Tibial artery (tissue), 4 donors: ENCODE measurements around the gene UBA3.

Experiments used
- DNase-seq, 2 donors: peaks; one replicate each; pipeline ENCODE4 v3.0.0-alpha.2; 2019
- H3K27ac ChIP-seq, 2 donors: fragments of 200-600 bp; sonication (generic) in 1 of 2; 1 replicate in 1 of 2; 2 replicates in 1 of 2; pipeline ENCODE4 v1.5.1; 2018 to 2019; ENCODE audit warnings: mild to moderate bottlenecking in 1 of 2
- H3K27me3 ChIP-seq, 2 donors: fragments of 200-600 bp; sonication (generic) in 1 of 2; one replicate each; pipeline versions ENCODE4 v1.5.1 to v1.6.0; 2016 to 2019
- H3K36me3 ChIP-seq, 3 donors: fragments of 200-600 bp; sonication (generic) in 2 of 3; one replicate each; pipeline ENCODE4 v1.5.1; 2016 to 2019; ENCODE audit warnings: mild to moderate bottlenecking in 2 of 3
- H3K4me1 ChIP-seq, 4 donors: fragments of 200-600 bp; sonication (generic) in 2 of 4; 1 replicate in 3 of 4; 2 replicates in 1 of 4; pipeline ENCODE4 v1.5.1; 2016 to 2019
- H3K4me3 ChIP-seq, 2 donors: fragments of 200-600 bp; sonication (generic) in 1 of 2; 1 replicate in 1 of 2; 2 replicates in 1 of 2; pipeline ENCODE4 v1.5.1; 2018 to 2019; ENCODE audit warnings: mild to moderate bottlenecking in 2 of 2
- H3K9me3 ChIP-seq, 3 donors: fragments of 200-600 bp; sonication (generic) in 1 of 3; one replicate each; pipeline ENCODE4 v1.5.1; 2016 to 2019
- CTCF ChIP-seq, 2 experiments: fragments of 200-600 bp in 1 of 2; fragments of 450-650 bp in 1 of 2; IDR thresholded peaks; one replicate each; pipeline ENCODE4 v1.5.1; 2017 to 2019; ENCODE audit warnings: antibody characterized with exemption in 2 of 2, mild to moderate bottlenecking in 1 of 2, moderate library complexity in 1 of 2
- intact Hi-C: fragments of 100-400 bp; cut with DNase I; formaldehyde crosslinking; loops from one replicate; pipeline ENCODE4 v1.15.0; 2023; ENCODE audit warnings: low total_unique reads

UBA3 gene

DNA sequence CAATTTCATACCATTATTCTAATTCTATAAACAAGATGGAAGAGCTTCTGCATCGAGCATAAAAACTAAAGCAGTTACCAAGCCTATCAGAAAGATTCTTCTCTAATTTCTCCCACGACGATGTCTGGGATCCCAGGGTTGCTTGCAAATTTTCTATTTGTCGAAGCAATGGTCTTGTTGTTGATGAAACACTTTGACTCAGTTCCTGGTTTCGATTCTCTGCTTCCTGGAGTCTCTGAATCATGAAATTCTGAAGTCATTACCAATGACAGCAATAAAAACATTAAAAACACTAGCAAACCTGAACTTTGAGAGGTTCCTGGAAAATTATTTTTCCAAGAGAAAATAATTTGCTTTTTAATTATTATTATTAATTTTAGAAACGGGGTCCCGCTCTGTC is 46.7 kb downstream of the UBA3 start:
- Histone ChIP-seq H3K27me3 (no peaks in the 10 kb centered on the region), H3K36me3 (peaks cover 72 to 93% (median 80%) of the 10 kb centered on the region in 3 donors), H3K27ac (no peak overlapping the region), H3K4me3 (no peak overlapping the region), H3K4me1 (no peaks in the 10 kb centered on the region), H3K9me3 (no peaks in the 10 kb centered on the region)
- intact Hi-C loops = no loop called here
- no peak for TF ChIP-seq CTCF (IDR thresholded peaks at IDR 0.05)
- no peak for DNase-seq

DNA sequence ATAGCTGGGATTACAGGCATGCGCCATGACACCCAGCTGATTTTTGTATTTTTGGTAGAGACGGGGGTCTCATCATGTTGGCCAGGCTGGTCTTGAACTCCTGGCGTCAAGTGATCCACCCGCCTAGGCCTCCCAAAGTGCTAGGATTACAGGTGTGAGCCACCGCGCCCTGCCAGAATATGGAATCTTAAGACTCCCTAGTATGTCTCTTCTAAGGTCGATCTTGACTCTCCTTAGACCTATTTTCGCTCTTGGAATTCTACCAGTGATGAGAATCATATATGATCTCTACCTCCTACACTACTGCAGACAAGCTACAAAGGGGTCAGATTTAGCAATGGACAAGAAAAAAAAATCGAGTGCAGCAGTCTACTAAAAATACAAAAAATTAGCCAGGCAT is 47.4 kb downstream of the UBA3 start:
- TF ChIP-seq CTCF (IDR thresholded peaks at IDR 0.05) = no peak
- Histone ChIP-seq H3K9me3 (no peaks in the 10 kb centered on the region), H3K4me3 (no peak overlapping the region), H3K27me3 (no peaks in the 10 kb centered on the region), H3K4me1 (no peaks in the 10 kb centered on the region), H3K27ac (no peak overlapping the region), H3K36me3 (peaks cover 74 to 92% (median 81%) of the 10 kb centered on the region in 3 donors)
- no peak for DNase-seq
- intact Hi-C loops = no loop called here

DNA sequence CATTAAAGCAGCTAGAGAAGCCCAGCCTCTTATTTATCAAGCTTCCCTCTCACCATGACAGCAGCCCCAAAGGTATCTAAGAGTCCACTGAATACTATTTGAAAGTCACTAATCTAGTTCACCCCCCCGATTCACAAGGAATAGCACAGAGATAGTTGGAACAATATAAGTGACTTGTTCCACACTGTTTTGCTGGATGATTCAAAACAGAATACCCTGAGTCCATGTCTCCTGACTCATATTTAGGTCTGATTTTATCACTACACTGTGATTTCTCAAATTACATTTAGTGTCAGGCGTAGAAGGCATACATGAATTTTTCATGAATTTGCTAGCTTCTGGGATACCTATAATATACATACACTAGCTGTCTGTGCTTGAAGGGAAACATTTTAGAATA is 48.0 kb downstream of the UBA3 start:
- no peak for DNase-seq
- H3K27me3 ChIP-seq = no peaks in the 10 kb centered on the region
- peaks cover 71 to 91% (median 80%) of the 10 kb centered on the region in 3 donors for H3K36me3 ChIP-seq
- H3K9me3 ChIP-seq = no peaks in the 10 kb centered on the region
- no peak overlapping the region for H3K27ac ChIP-seq
- no peaks in the 10 kb centered on the region for H3K4me1 ChIP-seq
- intact Hi-C loops = no loop called here
- TF ChIP-seq CTCF (IDR thresholded peaks at IDR 0.05) = no peak
- no peak overlapping the region for H3K4me3 ChIP-seq

GRCh38 chr3:69031635-69032034 is 48.5 kb downstream of the UBA3 start:
- intact Hi-C loops = no loop called here
- Histone ChIP-seq H3K36me3 (peaks cover 74 to 92% (median 79%) of the 10 kb centered on the region in 3 donors), H3K9me3 (no peaks in the 10 kb centered on the region), H3K27ac (no peak overlapping the region), H3K4me3 (no peak overlapping the region), H3K27me3 (no peaks in the 10 kb centered on the region), H3K4me1 (no peaks in the 10 kb centered on the region)
- DNase-seq = no peak
- no peak for TF ChIP-seq CTCF (IDR thresholded peaks at IDR 0.05)

GRCh38 chr3:69020857-69021256 is 59.3 kb downstream of the UBA3 start:
- peaks cover 21 to 39% (median 36%) of the 10 kb centered on the region in 3 donors for H3K36me3 ChIP-seq
- no peaks in the 10 kb centered on the region for H3K9me3 ChIP-seq
- no peak for TF ChIP-seq CTCF (IDR thresholded peaks at IDR 0.05)
- H3K27ac ChIP-seq = no peak overlapping the region
- no peak for DNase-seq
- intact Hi-C loops = no loop called here
- no peaks in the 10 kb centered on the region for H3K27me3 ChIP-seq
- H3K4me1 ChIP-seq = peaks cover 0 to under 1% (median 0%) of the 10 kb centered on the region in 4 donors
- H3K4me3 ChIP-seq = no peak overlapping the region

DNA sequence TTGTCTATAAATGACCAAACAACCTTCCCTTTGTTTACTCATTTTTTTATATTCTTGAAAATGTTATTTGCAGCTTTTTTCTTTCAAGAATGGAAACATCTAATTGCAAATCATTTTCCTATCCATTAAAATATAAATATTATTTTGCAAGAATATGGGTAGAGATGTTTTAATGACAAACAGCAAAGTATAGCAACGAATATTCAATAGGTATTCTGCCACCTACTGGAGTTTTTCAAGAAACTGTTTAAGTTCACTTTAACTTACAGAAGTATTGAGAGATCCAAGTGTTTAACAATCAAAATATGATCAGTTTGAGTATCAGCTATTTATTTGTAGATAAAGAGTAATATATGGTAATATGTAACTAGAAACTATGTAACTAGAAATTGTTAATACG is 59.7 kb downstream of the UBA3 start:
- Histone ChIP-seq H3K9me3 (no peaks in the 10 kb centered on the region), H3K4me1 (peaks cover 0 to 4% (median 0%) of the 10 kb centered on the region in 4 donors), H3K4me3 (no peak overlapping the region), H3K36me3 (peaks cover 19 to 35% (median 31%) of the 10 kb centered on the region in 3 donors), H3K27ac (no peak overlapping the region), H3K27me3 (no peaks in the 10 kb centered on the region)
- TF ChIP-seq CTCF (IDR thresholded peaks at IDR 0.05) = no peak
- DNase-seq = no peak
- intact Hi-C loops = no loop called here
